Measurements from ENCODE around the gene AFF1.
"Not testable (repeated sequence)": the region's sequence is repeated elsewhere in the genome, so short reads cannot be mapped to it uniquely, and the experiment has no call there.

AFF1 gene

DNA sequence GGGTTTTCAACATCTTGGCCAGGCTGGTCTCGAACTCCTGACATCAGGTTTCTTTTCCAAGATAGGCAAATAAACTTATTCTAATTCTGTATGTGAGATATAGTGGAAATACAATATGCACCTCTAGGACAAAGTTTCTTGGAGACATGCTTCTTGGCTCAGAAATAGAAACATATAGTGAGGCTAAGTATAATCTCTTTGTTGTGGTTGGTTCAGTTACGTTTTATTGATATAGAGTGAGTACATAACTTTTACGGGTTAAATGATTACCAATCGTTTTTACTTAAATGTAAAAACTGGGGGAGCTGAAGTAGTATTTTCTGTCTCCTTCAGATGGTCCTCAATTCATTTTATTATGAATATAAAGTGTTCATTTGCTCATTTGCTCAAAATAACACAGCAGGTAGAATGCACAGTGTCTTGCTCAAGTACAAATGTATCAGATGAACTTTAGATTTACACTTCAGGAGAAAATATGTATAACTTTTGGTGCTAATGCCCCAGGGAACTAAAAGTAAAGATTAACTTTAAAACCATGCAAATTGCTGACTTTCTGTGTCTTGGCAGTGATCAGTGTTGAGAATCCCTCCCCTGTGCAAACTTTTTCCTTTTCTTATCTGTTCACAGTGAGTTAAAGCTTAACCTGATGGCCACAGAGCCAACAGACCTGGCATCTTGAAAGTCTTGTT is 77.6 kb downstream of the AFF1 start:
- peak in 1 of 2 experiments; percentile 5 for DNase-seq

DNA sequence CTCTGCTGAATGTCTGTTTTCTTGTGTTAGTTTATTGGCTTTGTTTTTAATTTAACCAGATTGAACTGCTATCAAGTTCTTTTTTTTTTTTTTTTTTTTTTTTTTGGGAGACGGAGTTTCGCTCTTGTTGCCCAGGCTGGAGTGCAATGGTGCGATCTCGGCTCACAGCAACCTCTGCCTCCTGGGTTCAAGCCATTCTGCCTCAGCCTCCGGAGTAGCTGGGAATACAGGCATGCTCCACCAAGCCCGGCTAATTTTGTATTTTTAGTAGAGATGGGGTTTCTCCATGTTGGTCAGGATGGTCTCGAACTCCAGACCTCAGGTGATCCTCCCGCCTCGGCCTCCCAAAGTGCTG is 78.1 kb downstream of the AFF1 start:
- DNase-seq, result not testable (repeated sequence)

DNA sequence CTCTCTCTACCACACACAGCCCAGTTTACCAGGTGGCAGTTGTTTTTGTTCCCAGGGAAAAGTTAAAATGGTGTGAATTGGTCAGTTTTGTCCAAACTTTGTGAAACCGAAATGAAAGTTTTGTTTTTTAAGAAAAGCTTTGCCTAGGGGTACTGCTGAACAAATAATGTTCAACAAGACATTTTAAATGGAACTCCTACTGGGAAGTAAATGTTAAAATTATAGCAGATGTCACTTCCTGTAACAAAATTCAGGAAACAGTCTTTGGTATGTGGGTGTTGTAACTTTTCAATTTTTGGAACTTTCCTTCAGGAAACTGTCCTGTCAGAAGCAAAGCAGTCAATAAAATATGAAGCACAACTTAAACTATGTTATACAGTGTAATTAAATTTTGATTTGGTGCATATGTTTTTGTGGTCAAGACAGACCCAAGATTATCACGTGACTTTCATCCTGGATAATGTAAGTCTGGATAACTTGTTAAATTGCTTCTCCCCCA is 79.5 kb downstream of the AFF1 start:
- peak; percentile 29 to 40 for DNase-seq

DNA sequence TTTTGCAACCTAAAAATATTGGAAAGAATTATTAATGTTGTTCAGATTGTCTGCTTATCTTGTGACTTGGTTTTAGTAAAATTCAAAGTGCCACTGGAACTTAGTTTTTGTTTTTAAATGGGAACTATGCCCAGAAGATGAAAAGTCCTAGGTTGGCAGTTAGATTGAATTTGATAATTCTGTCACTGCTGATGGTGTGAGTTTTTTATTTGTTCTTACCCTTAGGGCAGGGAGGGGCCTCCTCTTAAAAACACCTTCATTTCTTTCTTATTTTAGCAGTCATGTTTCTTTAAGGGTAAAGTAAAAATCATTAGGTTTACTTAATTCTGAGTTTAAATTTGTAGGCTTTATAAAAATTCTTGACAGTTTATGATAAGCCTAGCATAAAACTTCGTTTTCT is 80.6 kb downstream of the AFF1 start:
- DNase-seq, result no peak

DNA sequence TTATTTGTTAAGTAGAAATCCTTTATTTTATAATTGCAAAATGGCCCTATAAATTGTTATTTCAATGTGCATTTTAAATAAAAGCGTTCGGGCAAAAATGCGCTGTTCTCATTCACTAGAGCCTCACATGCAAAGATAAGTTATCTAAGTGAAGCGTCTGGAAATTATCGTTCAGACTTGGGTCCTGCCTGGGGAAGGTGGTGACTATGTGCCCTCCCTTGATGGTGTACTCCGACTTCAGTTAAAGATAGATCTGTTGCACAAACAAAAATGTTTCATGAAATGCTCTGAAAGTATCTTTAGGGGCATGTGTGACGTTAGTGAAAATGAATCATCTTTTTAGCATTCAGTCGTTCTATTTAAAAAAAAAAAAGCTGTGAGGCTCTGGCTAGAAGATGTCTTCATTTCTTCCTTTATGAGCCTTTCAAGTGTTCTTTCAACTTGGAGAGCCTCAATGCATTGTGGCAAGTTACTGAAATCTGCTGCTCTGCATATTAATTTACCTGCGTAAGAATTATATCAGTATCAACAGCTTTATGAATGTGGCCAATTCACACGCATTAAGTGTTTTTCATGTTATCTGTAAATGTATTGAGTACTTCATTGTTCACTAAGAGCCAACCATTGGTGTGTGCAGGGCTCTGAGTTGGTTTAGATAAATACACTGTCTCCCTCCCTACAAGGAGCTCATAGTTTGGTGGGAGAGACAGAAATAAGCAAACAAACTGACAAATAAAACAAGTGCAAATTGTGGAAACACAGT is 83.0 kb downstream of the AFF1 start:
- no peak for DNase-seq

DNA sequence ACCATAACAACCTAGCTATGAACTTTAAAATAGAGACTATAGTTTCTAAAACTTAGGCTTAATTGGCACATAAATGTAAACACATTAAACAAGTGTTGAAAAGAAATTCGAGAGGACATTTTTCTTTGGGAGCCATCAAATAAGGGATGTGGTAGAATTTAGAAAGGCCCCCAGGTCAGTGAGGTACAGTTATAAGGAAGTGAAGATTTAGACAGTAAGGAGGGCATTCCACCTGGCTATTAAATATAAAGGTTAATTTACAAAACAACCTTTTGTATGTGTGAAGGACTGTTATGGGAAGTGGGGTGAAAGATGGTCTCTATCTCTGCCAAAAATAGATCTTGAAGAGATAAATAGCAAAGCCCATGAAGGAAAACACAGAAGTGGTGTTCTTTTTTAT is 83.9 kb downstream of the AFF1 start:
- DNase-seq, result peak in 1 of 2 experiments; percentile 20

DNA sequence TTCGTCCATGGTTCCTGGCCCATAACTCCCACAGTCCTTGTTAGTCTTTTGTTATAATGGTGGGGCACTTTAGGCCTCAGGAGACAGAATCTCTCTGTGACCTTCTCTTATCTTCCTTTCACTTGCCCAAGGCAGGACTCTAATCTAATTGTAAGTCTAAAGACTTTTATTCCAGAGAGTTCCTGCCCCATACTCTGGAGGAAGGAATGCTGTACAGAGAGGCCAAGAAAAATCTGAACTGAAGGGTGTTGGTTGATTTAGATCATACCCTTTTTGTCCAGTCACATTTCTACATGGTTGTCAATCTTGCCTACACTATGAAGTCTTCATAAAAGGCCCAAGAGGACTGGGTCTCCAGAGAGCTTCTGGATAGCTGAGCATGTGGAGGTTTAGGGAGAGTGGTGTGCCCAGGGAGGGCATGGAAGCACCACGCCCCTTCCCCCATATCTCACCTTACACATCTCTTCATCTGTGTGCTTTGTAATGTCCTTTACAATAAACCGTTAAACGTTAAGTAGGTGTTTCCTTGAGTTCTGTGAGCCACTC is 84.5 kb downstream of the AFF1 start:
- no peak for DNase-seq

DNA sequence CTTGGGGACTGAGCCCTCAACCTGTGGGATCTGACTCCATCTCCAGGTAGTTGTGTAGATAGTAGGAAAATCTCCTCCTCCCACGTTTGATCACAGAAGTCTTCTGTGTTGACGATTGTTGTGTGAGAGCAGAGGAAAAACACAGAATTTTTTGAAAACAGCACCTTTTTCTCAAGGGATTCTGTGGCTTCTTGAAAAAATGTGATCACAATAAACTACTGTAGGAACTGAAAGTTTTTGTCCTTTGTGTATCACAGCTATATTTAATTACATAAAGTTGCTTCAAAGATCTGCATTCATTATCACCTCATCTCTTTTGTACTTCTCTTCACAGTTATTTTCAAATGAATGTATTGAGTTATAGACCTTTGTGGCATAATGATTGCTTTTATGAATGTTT is 85.1 kb downstream of the AFF1 start:
- no peak for DNase-seq

DNA sequence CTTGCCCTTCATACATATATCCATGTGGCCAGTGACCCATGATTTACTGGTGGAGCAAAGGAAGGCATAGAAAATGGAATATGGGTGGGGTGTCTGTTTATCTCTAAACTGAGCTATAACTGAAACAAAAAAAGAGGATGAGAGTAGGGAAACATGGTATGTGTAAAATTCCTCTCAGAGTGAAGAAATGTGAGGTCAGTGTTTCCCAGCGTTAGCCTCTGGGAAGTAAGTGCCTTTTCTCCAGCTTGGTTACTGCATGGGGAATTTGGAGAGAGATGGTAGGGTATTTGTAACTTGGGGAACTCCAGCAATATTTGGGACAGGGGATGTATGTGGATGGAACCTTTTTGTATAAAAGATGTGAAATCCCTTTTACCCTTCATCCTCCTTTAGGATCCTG is 89.4 kb downstream of the AFF1 start:
- DNase-seq, result no peak

DNA sequence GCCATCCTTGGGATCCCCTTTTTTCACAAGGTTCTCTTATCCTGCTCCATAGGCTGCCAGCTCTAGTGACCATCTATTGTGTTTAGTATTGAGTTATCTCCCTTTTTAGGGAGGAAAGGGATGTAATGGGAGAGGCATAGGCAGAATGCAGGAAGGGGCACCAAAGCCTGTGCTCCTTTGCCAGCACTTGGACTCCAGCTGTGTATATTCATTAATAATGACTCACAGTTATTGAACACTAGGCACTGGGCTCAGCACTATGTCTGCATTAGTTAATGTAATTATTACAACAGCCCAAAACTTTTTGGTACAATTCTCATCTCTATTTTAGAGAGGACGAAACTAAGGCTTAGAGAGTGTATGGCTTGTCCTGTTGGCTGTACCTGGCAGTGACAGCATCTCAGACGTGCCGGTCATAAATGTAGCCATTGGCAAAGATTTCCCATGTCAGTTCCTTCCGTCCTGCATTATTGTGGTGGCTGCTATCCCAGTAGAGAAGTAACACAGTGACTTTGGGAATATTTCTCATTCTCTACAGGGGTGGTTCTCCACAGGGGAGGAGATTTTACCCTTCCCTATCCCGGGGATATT is 90.3 kb downstream of the AFF1 start:
- no peak for DNase-seq

DNA sequence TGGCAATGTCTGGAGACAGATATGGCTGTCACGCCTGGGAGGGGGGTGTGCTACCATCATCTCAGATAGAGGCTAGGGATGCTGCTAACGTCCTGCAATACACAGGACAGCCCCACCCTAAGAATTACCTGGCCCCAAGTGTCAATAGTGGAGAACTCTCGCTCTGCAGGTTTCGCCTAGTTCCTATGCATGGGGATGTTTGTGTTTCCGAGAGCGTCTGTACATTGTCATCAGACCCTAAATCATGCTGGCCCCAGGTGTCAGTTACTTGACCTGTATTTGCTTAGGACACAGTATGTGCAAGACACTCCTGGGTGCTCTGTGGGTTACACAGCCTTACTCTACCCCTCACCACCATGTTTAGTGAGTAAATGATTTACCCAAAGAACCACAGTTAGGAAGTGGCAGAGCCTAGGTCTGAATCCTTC is 90.8 kb downstream of the AFF1 start:
- no peak for DNase-seq

DNA sequence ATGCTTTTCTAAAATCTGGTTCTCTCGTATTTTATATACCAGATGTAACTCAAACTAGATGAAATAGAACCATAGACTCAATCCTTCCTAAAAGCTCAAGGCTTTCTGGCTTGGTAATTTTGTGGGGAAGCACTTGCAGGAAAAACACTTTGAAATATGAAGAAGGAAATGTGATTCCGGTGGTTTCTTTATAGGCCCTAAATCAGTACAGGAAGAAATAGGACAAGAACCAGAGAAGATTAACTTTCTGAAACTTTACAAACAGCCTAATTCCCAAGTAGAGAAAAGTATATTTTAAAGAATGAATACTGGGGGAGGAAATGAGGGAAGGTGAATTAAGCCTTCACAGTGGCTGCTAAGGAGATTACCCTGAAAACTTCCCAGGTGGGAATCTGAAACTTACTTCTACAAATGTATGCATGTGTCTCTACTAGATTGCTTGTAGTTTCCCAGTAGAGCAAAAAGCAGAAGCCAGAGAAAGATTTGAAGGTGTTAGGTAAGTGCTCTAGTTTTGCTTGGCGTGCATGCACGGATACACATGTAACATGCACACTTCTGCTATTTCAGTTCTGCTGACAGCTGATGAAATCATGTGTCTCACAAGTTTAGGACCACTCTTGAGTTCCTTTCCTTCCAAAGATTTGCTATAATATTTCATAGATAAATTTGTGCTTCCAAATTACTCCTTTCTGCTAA is 92.1 kb downstream of the AFF1 start:
- peak; percentile 56 to 66 for DNase-seq

DNA sequence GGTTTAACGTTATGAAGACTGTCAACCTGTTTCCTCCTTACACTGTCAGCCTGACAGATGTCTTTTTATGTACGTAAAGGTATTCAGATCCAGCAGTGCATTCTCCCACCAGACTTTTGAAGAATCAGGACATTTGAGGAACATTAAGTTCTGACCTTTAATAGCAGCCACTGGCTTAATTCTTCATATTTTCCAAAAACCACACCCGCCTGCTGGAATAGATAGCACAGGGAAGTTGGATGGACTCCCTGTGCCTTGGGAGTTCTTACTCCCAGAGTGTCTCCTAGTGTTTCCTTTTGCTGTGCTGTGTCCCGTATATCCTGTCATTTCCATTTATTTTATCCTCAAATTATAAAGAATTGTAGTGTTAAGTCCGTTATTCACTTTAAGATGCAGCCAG is 94.5 kb downstream of the AFF1 start:
- DNase-seq, result no peak

DNA sequence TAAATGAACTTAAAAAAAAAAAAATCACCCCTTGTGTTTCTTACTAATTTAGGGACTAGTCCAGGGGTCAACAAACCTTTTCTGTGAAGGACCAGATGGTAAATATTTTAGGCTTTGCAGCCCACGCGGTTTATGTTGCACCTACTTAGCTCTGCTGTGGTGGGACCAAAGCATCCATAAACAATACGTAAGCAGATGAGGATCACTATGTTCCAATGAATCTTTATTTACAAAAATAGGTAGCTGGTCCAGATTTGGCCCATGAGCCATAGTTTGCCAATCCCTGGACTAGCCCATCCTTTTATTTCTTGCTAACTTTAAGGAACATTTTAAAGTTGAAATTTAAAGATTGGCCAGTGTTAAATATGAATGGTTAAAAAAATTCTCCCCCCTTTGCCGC is 95.3 kb downstream of the AFF1 start:
- DNase-seq, result no peak

DNA sequence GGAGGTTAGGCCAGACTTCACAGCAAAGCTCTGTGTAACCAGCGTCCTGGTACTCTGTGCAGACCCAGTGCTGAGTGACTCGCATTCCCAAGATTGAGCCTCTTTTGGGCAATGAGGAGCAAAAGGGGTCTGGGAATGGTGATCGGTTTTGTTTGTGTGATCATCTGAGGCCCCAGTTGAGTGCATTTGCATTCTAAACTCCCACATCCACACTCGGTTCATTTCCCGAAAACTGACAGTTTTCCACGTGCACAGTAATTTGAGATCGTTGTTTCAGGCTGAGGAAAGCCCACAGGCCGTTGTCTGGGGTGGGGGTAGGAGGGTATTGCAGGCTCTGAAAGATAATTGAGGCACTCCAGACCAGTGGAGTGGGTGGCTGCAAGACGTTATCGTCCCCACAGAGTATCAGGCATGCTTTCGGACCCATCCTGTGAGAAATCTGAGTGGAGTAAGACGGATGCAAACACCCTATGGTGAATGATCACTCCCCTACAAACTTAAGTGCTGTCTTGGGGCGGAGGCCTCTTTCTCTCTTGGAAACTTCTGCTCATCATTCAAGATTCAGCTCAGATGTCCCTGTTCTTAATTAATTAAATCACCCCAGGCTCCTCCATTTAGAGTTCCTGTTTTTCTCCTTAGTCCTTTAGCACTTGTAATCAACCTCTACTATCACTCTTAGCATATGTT is 96.1 kb downstream of the AFF1 start:
- no peak for DNase-seq

DNA sequence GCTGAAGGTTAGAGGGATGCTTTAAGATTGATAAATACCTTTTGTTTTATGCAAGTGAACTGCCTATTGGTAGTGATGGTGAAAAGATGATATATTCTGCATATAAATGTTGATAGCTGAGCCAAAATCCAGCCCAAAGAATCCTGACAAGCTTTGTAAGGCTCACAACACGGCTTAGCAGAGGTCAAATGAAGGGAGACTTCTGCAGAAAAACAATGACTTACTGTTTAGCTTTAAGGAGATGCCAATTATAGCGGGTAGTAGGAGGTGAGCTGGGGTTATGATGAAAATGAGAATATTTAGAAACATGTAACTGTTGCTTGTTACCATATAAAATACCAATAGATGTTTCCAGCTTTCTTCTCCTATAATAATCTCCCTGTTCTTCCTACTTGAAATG is 97.1 kb downstream of the AFF1 start:
- no peak for DNase-seq

DNA sequence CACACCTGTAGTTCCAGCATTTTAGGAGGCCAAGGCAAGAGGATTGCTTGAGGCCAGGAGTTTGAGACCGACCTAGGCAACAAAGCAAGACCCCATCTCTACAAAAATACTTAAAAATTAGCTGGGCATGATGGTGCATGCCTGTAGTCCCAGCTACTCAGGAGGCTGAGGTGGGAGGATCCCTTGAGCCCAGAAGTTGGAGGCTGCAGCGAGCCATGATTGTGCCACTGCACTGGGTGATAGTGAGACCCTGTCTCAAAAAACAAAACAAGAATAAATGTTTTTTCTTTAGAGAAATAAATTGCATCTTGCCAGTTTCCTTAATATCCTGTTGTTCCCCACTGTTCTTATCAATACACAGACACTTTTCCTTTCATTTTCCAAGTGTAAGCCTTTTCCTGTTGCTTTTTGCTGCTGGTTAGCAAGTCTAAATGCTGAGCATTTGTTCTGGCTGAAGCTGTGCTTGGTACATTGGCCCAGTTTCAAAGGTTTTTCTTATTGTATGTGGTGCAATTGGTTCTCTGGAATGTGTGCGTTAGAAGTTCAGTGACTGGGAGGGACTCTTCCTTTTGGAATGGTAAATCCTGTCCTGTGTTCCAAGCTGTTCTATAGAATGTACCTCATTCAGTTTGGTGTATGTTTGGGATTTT is 98.2 kb downstream of the AFF1 start:
- DNase-seq, result no peak

DNA sequence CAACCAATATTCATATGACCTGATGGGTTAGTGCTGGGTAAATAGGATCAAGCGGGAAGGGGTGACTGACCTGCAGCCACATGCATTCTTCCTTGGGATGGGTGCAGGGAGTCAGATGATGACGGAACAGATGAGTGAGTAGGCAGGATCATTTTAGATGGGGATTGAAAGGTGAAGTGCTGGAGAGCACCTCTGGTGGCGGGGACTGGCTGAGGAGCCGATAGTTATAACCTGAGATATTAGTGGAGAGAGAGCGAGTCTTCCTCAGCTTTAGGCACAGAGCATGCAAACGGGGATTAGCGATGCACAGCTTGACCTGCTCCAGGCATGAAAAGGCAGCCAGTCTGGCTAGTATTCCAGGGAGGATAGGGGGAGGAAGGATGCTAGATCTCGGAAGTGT is 99.1 kb downstream of the AFF1 start:
- no peak for DNase-seq

DNA sequence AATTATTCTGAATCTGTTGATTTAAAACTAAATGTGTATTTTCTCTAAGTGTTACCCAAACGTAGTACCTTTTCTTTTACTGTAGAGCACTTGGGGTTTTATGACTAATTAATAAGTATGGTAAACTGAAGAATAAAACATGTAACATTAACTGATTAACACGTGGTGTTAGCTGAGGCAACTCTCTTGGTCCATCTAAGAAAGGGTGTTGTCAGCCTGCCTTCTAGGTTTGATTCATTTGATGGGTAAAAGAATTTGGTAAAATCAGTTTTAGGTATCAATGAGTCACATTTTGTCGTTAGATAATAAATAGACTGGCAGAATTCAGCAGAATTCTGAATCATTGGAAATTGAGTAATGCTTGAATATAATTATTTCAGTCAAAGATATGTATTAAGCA is 99.7 kb downstream of the AFF1 start:
- no peak for DNase-seq

DNA sequence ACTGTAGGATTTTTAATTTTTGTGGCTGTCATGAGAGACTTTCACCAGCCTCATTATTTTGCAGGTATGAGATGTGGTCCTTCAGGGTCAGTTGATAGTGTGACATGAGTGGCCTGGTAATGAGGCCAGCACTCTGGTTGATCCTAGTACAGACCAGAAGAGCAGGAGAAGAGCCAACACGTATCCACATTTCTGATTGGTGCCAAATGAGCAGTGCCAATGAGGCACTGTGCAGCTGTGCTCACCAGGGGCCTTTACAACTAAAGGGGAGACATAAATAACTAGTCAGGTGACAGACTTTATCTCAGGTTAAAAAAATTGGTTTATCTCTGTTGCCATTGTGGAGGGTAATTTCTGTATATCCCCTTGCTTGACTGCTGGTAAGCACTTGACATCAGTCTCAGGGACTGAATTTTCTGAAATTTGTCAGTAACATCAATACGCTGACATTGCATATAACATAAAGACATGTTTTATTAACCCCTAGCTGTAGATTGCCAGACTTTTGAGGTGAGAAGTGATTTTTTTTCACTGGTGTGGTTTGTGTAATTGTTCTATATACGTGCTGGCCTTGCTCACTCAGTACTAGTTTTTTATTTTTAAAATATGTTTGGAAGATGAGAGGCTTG is 101.2 kb downstream of the AFF1 start:
- DNase-seq, result no peak

DNA sequence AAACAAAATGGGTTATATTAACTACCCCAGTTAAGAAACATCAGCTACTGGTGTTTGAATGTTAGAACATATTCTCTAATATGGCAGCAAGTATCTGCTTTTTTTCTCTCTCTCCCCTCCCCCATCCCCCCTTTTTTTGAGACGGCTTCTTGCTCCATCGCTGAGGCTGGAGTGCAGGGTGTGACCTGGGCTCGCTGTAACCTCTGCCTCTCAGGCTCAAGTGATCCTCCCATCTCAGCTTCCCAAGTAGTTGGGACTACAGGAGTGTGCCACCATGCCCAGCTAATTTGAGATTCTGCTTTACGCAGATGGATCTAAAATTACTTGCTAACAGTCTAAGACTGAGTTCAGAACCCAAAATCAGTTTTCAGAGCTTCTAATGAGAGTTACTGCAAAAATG is 101.9 kb downstream of the AFF1 start:
- no peak for DNase-seq

DNA sequence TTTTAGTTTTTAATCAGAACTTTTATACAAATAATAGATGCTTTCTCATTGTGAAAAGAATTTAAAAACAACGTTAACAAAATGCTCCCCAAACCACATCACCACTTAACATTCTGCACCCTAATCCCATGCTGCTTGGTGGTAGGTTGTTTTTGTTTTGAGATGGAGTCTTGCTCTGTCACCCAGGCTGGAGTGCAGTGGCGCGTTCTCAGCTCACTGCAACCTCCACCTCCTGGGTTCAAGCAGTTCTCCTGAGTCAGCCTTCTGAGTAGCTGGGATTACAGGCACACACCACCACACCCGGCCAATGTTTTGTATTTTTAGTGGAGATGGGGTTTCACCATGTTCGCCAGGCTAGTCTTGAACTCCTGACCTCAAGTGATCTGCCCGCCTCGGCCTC is 102.4 kb downstream of the AFF1 start:
- DNase-seq, result not testable (repeated sequence)
